Right lobe of liver (tissue), 6 donors: ENCODE data around the gene CXCL12. TPM values are rescaled to one million over a fixed set of nuclear protein-coding genes. Genes with fewer than 3 reads are reported as not detected.
A peak's percentile ranks its signal among the peaks of the same experiment; 100 is the strongest.

Experiments
- ATAC-seq, 4 donors: fragments of 200-7000 bp; cut with Tn5 transposase; one replicate each; pipeline ENCODE4 v1.9.1; 2020; ENCODE audit warnings: mild to moderate bottlenecking in 4 of 4, moderate library complexity in 4 of 4
- DNase-seq, 3 donors: peaks; one replicate each; pipeline ENCODE4 v3.0.0-alpha.2; 2020
- H3K27ac ChIP-seq, 3 donors: fragments of 200-600 bp; one replicate each; pipeline ENCODE4 v1.8.0; 2022
- H3K27me3 ChIP-seq, 2 donors: fragments of 200-600 bp; one replicate each; pipeline ENCODE4 v1.8.0; 2022
- H3K36me3 ChIP-seq, 4 donors: fragments of 200-600 bp; sonication (generic) in 1 of 4; one replicate each; pipeline versions ENCODE4 v1.5.1 to v1.8.0; 2017 to 2022; ENCODE audit warnings: control low read depth in 1 of 4
- H3K4me1 ChIP-seq, 4 donors: fragments of 200-600 bp; sonication (generic) in 1 of 4; one replicate each; pipeline versions ENCODE4 v1.5.1 to v1.8.0; 2017 to 2022; ENCODE audit warnings: control low read depth in 1 of 4
- H3K4me3 ChIP-seq, 3 donors: fragments of 200-600 bp; one replicate each; pipeline ENCODE4 v1.8.0; 2022
- H3K9me3 ChIP-seq, 4 donors: fragments of 200-600 bp; sonication (generic) in 1 of 4; one replicate each; pipeline versions ENCODE4 v1.5.1 to v1.8.0; 2017 to 2022; ENCODE audit warnings: control low read depth in 1 of 4
- POLR2A ChIP-seq: fragments of 450-650 bp; IDR thresholded peaks from one replicate; pipeline ENCODE4 v1.6.1; 2017; ENCODE audit warnings: antibody characterized with exemption, mild to moderate bottlenecking
- WGBS: methylation state at CpG from one replicate; pipeline ENCODE4 v1.1.6; 2018; ENCODE audit warnings: low coverage, low lambda C conversion rate; ENCODE audit not compliant: insufficient coverage; ENCODE audit errors: missing lambda C conversion rate; 5-methylcytosine and 5-hydroxymethylcytosine counted together
- intact Hi-C, 2 donors: fragments of 100-400 bp; cut with DNase I; formaldehyde crosslinking; loops; one replicate each; pipeline versions ENCODE4 v1.11.2 to v1.14.1; 2022
- total RNA-seq, 6 experiments: library from RNA; depleted of rRNA in 2 of 6; stranded (reverse); fragments of >200 nt in 2 of 6; fragmentation: NEBNext Ultra II Directional in 3 of 6; extraction: Animal tissue kit (Norgen Biotek cat#: 25700) in 3 of 6; gene quantifications; one replicate each; pipeline versions ENCODE4 v1.1.0 to v1.2.4, GENCODE V29; 2016 to 2023
- TF ChIP-seq, protein P1 (sequence below), 4 donors: fragments of 200-600 bp in 3 of 4; fragments of 450-650 bp in 1 of 4; IDR thresholded peaks; one replicate each; pipeline versions ENCODE4 v1.5.1 to v1.8.0; 2016 to 2022; ENCODE audit warnings: antibody characterized with exemption in 4 of 4, mild to moderate bottlenecking in 2 of 4
- donor health status: DM: no; HTN: yes; CAD: no.
- donor health status: DM: no; HTN: no; CAD: no.
- donor health status: DM: no; HTN: no; CAD: no.
- donor health status: DM: no; HTN: yes; CAD: no.
- donor health status: DM: no; HTN: yes; CAD: no.

Gene CXCL12
- total RNA-seq, 6 experiments from 2014 or later: 17.5 to 116 (median 65.3) TPM

DNA sequence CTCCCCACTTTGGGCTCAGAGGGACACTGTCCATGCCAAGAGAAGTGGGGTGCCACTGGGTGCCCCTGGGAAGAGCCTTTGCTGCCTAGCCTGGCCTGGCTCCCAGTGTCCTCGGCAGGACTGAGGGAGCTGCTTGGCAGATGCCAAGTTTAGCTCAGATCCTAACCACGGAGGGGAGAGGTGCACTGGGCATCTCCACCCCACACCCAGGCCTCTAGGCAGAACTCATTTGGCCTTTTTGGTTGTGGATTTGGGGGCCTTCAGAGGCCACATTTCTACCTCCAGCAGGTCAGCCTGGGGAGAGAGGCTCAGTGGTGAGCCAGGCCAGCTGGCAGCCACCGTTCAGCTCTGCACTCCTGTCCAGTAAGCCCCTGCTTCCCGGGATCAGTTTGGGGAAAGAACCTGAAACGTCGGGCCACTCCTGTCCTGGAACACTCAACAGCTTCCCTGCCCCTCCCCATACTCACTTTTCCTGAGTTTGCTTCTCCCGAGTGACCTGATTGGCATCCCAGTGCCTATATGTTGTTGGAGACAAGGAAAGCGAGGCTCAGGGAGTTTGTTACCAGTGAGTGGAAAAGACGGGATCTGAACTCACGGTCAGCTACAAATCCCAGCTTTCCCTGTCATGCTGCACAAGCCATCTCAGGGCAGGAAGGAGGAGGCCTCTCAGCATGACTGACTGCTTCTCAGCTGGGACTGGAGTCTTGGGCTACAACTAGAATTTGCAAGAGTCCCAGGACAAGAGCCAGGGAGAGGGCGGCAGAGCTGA lies 11.2 kb upstream of the CXCL12 start:
- intact Hi-C loops: no loop called here
- H3K27ac ChIP-seq: no peak overlapping the region
- peaks cover 0 to under 1% (median 0%) of the 10 kb centered on the region in 4 donors for H3K4me1 ChIP-seq
- no peaks in the 10 kb centered on the region for H3K36me3 ChIP-seq
- TF ChIP-seq, protein P1, sequence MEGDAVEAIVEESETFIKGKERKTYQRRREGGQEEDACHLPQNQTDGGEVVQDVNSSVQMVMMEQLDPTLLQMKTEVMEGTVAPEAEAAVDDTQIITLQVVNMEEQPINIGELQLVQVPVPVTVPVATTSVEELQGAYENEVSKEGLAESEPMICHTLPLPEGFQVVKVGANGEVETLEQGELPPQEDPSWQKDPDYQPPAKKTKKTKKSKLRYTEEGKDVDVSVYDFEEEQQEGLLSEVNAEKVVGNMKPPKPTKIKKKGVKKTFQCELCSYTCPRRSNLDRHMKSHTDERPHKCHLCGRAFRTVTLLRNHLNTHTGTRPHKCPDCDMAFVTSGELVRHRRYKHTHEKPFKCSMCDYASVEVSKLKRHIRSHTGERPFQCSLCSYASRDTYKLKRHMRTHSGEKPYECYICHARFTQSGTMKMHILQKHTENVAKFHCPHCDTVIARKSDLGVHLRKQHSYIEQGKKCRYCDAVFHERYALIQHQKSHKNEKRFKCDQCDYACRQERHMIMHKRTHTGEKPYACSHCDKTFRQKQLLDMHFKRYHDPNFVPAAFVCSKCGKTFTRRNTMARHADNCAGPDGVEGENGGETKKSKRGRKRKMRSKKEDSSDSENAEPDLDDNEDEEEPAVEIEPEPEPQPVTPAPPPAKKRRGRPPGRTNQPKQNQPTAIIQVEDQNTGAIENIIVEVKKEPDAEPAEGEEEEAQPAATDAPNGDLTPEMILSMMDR (IDR thresholded peaks at IDR 0.05): no peak
- TF ChIP-seq POLR2A: no peak
- DNase-seq (no peak), ATAC-seq (no peak)
- H3K27me3 ChIP-seq: no peaks in the 10 kb centered on the region
- H3K4me3 ChIP-seq: no peak overlapping the region
- WGBS: 95% methylated on average over 3 of the region's 11 CpGs
- H3K9me3 ChIP-seq: no peaks in the 10 kb centered on the region

DNA sequence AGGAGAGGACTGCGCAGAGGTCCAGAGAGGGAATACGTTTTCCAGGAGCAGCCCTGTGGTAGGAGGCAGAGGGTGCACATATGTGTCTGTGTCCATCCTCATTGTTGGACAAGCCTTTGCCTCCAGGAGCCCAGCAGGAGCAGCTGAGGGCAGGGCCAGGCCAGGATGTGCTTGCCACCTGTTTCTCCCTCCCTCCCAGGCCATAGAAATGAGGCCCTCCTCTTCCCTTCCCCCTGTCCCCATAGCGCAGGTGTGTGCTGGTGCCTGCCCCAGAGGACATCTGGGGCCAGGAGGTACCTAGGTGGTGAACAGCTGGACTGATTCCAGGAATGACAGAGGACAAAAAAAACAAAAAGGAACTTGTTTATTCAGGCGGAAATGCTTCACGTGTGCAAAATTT lies 10.5 kb upstream of the CXCL12 start:
- H3K4me3 ChIP-seq: no peak overlapping the region
- 25% methylated on average over 4 of the region's 5 CpGs for WGBS
- H3K27me3 ChIP-seq: no peaks in the 10 kb centered on the region
- no peak for TF ChIP-seq POLR2A
- TF ChIP-seq, protein P1 (IDR thresholded peaks at IDR 0.05): no peak
- ATAC-seq: no peak
- no peak overlapping the region for H3K27ac ChIP-seq
- no peaks in the 10 kb centered on the region for H3K9me3 ChIP-seq
- H3K4me1 ChIP-seq: peaks cover 0 to 7% (median 0%) of the 10 kb centered on the region in 4 donors
- intact Hi-C loops: no loop called here
- H3K36me3 ChIP-seq: no peaks in the 10 kb centered on the region
- DNase-seq: no peak

DNA sequence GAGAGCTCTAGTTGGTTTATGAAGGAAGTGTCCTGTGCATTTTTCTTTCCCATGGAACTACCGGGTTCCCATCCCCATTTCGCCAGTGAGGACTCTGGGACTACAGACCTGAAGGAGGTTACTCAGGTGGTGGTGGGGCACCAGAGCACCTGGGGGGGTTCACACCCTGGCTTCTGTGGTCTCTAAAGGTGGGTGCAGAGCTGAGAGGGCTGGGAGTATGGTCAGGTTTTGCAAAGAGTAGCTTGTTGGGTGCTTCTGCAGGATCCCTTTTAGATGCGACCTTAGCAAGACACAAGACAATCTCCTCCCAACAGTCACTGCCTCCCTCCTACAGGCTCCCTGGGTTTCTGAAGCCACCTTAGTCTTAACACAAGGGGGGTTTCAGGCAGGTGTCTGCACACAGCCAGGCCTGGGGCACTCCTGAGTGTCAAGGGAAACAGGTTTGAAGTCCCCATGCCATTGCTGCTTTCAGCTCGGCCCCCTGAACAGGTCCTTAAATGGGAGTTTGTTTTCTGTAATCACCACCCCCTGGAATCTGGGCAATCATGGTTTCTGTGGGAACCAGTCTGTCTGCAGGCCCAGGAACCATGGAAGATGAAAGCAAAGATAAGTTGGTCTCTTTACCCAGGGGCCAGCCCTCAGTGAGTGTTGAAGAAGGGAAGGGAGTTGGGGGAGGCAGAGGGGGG lies 9.9 kb upstream of the CXCL12 start:
- Histone ChIP-seq H3K9me3 (no peaks in the 10 kb centered on the region), H3K27me3 (no peaks in the 10 kb centered on the region), H3K4me1 (peaks cover 0 to 11% (median 0%) of the 10 kb centered on the region in 4 donors), H3K27ac (no peak overlapping the region), H3K4me3 (no peak overlapping the region), H3K36me3 (no peaks in the 10 kb centered on the region)
- DNase-seq (no peak), ATAC-seq (no peak)
- no peak for TF ChIP-seq POLR2A
- TF ChIP-seq, protein P1 (IDR thresholded peaks at IDR 0.05): no peak
- WGBS: no CpG with 5 or more reads among the region's 4 CpGs
- intact Hi-C loops: loop anchor here in 1 of 2 donors (5.0 kb wide), 1 partner anchor 728 kb away; no protein-coding TSS in a partner anchor

DNA sequence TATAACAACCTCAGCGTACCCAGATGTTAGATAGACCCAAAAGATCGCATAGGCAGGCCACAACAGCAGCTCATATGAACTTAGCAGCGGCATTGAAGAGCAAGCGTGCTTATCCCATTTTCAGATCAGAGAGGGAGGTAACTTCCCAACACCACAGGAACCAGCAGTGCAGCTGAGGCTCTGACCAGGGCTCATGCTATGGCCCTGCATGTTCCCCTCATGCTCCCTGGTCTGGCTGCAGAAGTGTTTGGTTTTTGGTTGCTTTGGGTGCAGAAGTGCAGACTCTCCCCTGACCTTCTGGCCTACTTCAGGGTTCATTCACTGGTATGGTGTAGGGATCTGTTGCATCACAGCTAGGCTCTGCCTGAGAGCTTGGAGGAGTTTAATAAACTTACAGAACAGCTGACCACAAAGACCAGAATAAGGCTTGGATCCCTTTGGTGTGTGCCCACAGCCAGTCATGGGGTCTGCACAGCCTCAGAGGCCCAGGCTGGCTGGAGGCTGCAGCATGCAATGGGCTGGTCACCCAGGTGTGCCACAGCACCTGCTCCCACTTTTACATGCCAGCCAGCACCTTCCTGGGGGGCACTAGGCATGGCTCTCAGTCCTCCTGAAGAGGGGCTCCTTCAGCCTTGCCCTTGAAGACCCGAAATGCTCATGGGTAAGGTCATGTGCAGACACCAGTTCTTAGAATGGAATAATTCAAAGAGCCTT lies 9.1 kb upstream of the CXCL12 start:
- H3K27me3 ChIP-seq: no peaks in the 10 kb centered on the region
- peak in 2 of 4 donors; percentile 10 to 31 for ATAC-seq
- DNase-seq: no peak
- TF ChIP-seq POLR2A: no peak
- TF ChIP-seq, protein P1 (IDR thresholded peaks at IDR 0.05): no peak
- H3K4me3 ChIP-seq: no peak overlapping the region
- peaks cover 0 to 18% (median 0%) of the 10 kb centered on the region in 4 donors for H3K4me1 ChIP-seq
- intact Hi-C loops: loop anchor here in 1 of 2 donors (5.0 kb wide), 1 partner anchor 727 kb away; no protein-coding TSS in a partner anchor
- H3K9me3 ChIP-seq: no peaks in the 10 kb centered on the region
- H3K27ac ChIP-seq: no peak overlapping the region
- 95% methylated on average over 4 of the region's 5 CpGs for WGBS
- H3K36me3 ChIP-seq: no peaks in the 10 kb centered on the region
